Measurements from ENCODE around the gene FTO. TPM values are rescaled to one million over a fixed set of nuclear protein-coding genes. Genes with fewer than 3 reads are reported as not detected.

FTO gene
- total RNA-seq, 2 donors from 2014 or later, result 73.6 to 90.6 TPM

GRCh38 chr16:53848950-53849349, 145.0 kb downstream of the FTO start:
- DNase-seq (ENCODE audit: low spot score), result no peak
- H3K27me3 ChIP-seq, result no peaks in the 10 kb centered on the region
- peaks cover 3% of the 10 kb centered on the region for H3K36me3 ChIP-seq
- H3K9me3 ChIP-seq, result no peaks in the 10 kb centered on the region
- no peak for TF ChIP-seq CTCF (IDR thresholded peaks at IDR 0.05)
- H3K27ac ChIP-seq, result no peak overlapping the region
- H3K4me1 ChIP-seq, result no peaks in the 10 kb centered on the region
- no peak overlapping the region for H3K4me3 ChIP-seq

- H3K9me3 ChIP-seq, result no peaks in the 10 kb centered on the region
- DNase-seq (ENCODE audit: low spot score), result no peak
- no peaks in the 10 kb centered on the region for H3K27me3 ChIP-seq
- TF ChIP-seq CTCF (IDR thresholded peaks at IDR 0.05), result no peak
- H3K36me3 ChIP-seq, result peaks cover 3% of the 10 kb centered on the region
- H3K4me3 ChIP-seq, result no peak overlapping the region
- no peak overlapping the region for H3K27ac ChIP-seq
- no peaks in the 10 kb centered on the region for H3K4me1 ChIP-seq
These were observed 145.6 kb downstream of the FTO start for GRCh38 chr16:53849585-53849984.

GRCh38 chr16:53849994-53850393, 146.0 kb downstream of the FTO start:
- no peaks in the 10 kb centered on the region for H3K4me1 ChIP-seq
- no peak for TF ChIP-seq CTCF (IDR thresholded peaks at IDR 0.05)
- no peak for DNase-seq (ENCODE audit: low spot score)
- H3K36me3 ChIP-seq, result peaks cover 2% of the 10 kb centered on the region
- H3K27me3 ChIP-seq, result no peaks in the 10 kb centered on the region
- H3K4me3 ChIP-seq, result no peak overlapping the region
- no peaks in the 10 kb centered on the region for H3K9me3 ChIP-seq
- H3K27ac ChIP-seq, result no peak overlapping the region

- H3K36me3 ChIP-seq, result no peaks in the 10 kb centered on the region
- TF ChIP-seq CTCF (IDR thresholded peaks at IDR 0.05), result no peak
- DNase-seq (ENCODE audit: low spot score), result no peak
- H3K4me1 ChIP-seq, result no peaks in the 10 kb centered on the region
- H3K9me3 ChIP-seq, result no peaks in the 10 kb centered on the region
- H3K27me3 ChIP-seq, result no peaks in the 10 kb centered on the region
- no peak overlapping the region for H3K4me3 ChIP-seq
- H3K27ac ChIP-seq, result no peak overlapping the region
These were observed 148.7 kb downstream of the FTO start for GRCh38 chr16:53852678-53853077.

- Histone ChIP-seq H3K9me3 (no peaks in the 10 kb centered on the region), H3K4me3 (no peak overlapping the region), H3K36me3 (no peaks in the 10 kb centered on the region), H3K4me1 (no peaks in the 10 kb centered on the region), H3K27ac (no peak overlapping the region), H3K27me3 (no peaks in the 10 kb centered on the region)
- no peak for TF ChIP-seq CTCF (IDR thresholded peaks at IDR 0.05)
- no peak for DNase-seq (ENCODE audit: low spot score)
These were observed 151.1 kb downstream of the FTO start for GRCh38 chr16:53855056-53855455.

- no peak overlapping the region for H3K4me3 ChIP-seq
- no peaks in the 10 kb centered on the region for H3K36me3 ChIP-seq
- H3K4me1 ChIP-seq, result no peaks in the 10 kb centered on the region
- no peak for DNase-seq (ENCODE audit: low spot score)
- TF ChIP-seq CTCF (IDR thresholded peaks at IDR 0.05), result no peak
- no peak overlapping the region for H3K27ac ChIP-seq
- no peaks in the 10 kb centered on the region for H3K9me3 ChIP-seq
- H3K27me3 ChIP-seq, result no peaks in the 10 kb centered on the region
These were observed 151.6 kb downstream of the FTO start for GRCh38 chr16:53855511-53855910.

Data from right atrium auricular region (tissue), 2 donors.